ENCODE measurements around the gene ARRDC5.
A peak's percentile ranks its signal among the peaks of the same experiment; 100 is the strongest.
"Not testable (repeated sequence)": the region's sequence is repeated elsewhere in the genome, so short reads cannot be mapped to it uniquely, and the experiment has no call there.

Gene ARRDC5

GRCh38 chr19:4868286-4868834, 34.3 kb downstream of the ARRDC5 start:
- DNase-seq (ENCODE audit: low read depth) = no peak

- DNase-seq (ENCODE audit: low read depth) = peak; percentile 83
These were observed 35.0 kb downstream of the ARRDC5 start, which contains the start of gene PLIN3 for GRCh38 chr19:4867534-4868285. Gene PLIN3, minus strand, starts transcription at chr19:4867667. Its CDS starts 6,273 bp downstream, at chr19:4861394.

DNA sequence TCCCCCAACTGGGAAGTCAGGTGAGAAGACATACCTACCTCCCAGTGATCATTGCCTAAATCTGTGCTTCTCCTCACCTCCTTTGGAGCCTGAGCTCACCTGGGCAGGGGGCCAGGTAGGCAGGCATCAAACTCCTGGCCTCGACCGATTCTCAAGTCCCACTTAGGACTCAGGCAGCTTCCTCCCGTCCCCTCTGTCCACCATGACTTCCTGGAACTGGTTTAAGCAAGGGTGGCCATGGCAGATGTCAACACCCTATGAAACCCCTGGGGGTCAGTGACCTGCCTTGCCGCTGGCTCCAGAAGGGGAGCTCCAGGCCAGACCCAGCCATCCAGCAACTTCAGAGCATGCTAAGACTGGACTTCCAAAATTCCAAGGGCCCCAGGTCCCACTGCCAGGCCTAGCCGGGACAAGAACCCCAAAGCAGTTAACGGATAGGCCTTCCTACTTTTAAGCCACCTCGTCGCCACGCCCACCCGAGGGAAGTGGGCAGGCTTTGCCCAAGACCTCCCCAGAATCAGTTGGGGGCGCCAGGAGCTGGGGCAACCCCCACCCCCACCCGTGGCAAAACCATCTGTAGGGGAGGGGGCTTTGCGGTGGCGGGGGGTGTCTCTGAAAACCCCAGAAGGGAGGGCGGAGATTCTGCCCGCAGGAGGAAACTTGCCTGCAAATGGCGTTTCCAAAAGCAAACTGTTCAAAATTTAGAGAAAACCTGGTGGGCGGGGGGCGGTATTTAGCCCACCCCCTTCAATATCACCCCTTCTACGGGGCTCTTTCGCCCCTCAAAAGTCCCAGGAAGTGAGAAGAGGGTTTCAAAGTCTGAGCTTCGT, 35.9 kb downstream of the ARRDC5 start:
- peak; percentile 31 for DNase-seq (ENCODE audit: low read depth)

- no peak for DNase-seq (ENCODE audit: low read depth)
These were observed 41.5 kb downstream of the ARRDC5 start for GRCh38 chr19:4861147-4861546.

GRCh38 chr19:4859697-4860096, 43.0 kb downstream of the ARRDC5 start:
- no peak for DNase-seq (ENCODE audit: low read depth)

GRCh38 chr19:4856468-4856867, 46.2 kb downstream of the ARRDC5 start:
- DNase-seq (ENCODE audit: low read depth) = not testable (repeated sequence)

GRCh38 chr19:4853506-4853905, 49.2 kb downstream of the ARRDC5 start:
- not testable (repeated sequence) for DNase-seq (ENCODE audit: low read depth)

DNA sequence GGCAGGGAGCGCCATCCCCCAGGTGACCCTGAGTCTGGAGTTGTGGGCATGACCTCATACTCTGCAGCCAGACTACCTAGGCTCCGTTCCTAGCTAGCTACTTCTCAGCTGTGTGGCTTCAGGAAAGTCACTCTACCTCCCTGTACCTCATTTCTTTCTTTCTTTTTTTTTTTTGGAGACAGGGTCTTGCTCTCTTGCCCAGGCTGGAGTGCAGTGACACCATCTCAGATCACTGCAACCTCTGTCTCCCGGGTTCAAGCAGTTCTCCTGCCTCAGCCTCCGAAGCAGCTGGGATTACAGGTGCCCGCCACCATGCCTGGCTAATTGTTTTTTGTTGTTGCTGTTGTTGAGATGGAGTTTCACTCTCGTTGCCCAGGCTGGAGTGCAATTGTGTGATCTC, 50.2 kb downstream of the ARRDC5 start:
- DNase-seq (ENCODE audit: low read depth) = no peak

GRCh38 chr19:4851551-4852290, 51.0 kb downstream of the ARRDC5 start:
- peak; percentile 68 for DNase-seq (ENCODE audit: low read depth)

- no peak for DNase-seq (ENCODE audit: low read depth)
These were observed 53.7 kb downstream of the ARRDC5 start for GRCh38 chr19:4849019-4849418.

DNA sequence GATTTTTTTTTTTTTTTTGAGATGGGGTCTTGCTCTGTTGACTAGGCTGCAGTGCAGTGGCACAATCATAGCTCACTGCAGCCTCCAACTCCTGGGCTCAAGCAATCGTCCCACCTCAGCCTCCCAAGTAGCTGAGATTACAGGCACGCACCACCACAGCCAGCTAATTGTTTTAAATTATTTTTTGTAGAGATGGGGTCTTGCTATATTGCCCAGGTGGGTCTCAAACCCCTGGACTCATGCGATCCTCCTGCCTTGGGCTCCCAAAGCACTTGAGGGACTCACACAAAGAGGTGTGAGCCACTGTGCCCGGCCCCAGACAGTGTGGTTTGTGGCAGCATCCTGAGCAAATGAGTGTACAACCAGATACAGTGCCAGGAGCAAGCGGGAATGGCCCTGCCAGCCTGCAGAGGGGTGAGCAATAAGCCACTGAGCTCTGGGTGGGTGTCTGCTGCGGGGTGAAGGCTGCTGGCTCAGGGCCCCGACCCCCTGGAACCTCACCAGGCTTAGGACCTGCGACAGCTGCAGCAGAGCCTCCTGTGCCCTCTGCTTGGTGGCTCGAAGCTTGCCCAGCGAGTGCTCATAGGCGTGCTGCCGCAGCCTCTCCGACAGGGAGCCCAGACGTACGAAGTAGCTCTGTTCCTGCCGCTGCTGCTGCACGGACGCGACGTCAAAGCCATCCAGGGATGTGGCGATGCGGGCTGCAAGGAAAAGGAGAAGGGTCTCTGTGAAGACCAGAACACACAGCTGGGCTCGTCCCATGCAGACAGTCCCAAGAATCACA, 55.3 kb downstream of the ARRDC5 start:
- no peak for DNase-seq (ENCODE audit: low read depth)

DNA sequence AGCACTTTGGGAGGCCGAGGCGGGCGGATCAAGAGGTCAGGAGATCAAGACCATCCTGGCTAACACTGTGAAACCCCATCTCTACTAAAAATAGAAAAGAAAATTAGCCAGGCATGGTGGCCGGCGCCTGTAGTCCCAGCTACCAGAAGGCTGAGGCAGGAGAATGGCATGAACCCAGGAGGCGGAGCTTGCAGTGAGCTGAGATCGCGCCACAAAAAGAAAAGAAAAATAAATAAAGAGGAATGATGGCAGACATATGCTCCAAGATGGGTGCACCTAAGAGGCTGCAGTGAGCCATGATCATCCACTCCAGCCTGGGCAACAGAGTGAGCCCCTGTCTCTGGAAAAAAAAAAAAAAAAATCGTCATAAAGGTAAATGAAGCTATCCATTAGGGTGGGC, 56.7 kb downstream of the ARRDC5 start:
- DNase-seq (ENCODE audit: low read depth) = not testable (repeated sequence)

DNA sequence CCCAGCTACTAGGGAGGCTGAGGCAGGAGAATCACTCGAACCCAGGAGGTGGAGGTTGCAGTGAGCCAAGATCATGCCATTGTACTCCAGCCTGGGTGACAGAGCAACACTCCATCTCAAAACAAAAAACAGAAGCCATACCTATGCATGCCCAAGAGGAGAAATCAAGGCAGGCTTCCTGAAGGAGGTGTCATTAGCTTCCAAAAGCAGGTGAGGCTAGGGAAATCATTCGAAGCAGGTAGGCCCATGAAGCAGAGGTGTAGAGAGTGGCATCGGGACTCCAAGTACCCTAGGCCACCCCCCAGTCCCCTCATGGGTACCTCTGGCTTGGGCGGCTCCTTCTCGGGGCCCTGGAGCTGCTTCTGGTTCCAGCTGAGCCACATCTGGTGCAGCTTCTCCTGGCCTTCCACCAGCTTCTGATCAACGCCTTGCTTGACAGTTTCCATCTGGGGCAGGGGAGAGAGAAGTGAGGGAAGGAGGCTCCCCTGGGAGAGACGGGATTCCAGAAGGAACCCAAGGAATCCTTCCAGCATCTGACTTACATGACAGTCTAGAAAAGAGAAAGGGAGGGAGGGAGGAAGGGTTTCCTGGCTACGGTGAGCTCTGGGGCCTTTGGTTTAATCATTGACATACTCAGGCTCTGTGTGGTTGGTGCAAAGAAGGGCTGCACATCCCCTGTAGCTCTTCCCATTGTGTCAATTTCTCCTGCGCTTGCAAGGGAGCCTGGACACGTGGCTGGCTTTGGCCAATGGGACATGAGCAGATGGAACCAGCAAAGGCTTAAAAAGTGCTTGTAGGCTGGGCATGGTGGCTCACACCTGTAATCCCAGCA, 58.1 kb downstream of the ARRDC5 start:
- DNase-seq (ENCODE audit: low read depth) = no peak

DNA sequence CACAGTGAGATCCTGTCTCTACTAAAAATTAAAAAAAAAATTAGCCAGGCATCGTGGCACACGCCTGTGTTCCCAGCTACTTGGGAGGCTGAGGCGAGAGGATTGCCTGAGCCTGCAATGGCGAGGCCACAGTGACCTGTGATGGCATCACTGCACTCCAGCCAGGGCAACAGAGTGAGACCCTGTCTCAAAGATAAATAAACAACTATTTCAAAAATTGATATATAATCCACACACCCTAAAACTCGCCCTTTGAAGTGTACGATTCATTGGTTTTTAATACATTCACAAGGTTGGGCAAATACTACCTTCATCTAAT, 59.1 kb downstream of the ARRDC5 start:
- DNase-seq (ENCODE audit: low read depth) = no peak

All from T follicular helper cell (primary cell).